ENCODE results near the gene PTPN4. TPM values are rescaled to one million over a fixed set of nuclear protein-coding genes. Genes with fewer than 3 reads are reported as not detected.

Gene PTPN4
- total and polyA plus RNA-seq, 2 donors (not counting 3 experiments of a cell fraction or from before 2014, with no cell fraction given), result 6.8 to 29.6 TPM

- H4K20me1 ChIP-seq (replicated peaks; ENCODE audit: control insufficient read depth, extremely low read depth, insufficient read depth, low read length), result no peaks in the 10 kb centered on the region
- intact Hi-C loops (cut with micrococcal nuclease) (no loop called here), dilution Hi-C loops (cut with MboI; ENCODE audit: extremely low pct_ligation_motif_present, low sequenced_read_pairs) (no loop called here)
- no peaks in the 10 kb centered on the region for H3K9me1 ChIP-seq (replicated peaks; ENCODE audit: control insufficient read depth, extremely low read depth, insufficient read depth, low read length)
- ChIA-PET CTCF (interaction anchor here (0.9 kb wide), 1 partner anchor 28 kb away, joined by 3 read pairs; no protein-coding TSS in a partner anchor), POLR2A (no interaction called here)
- peaks cover 13 to 17% of the 10 kb centered on the region in 2 experiments for H3K27me3 ChIP-seq (ENCODE audit: control insufficient read depth in 2 of 2, insufficient read depth in 2 of 2, low read length in 2 of 2)
- H3K9ac ChIP-seq (replicated peaks; ENCODE audit: extremely low read depth, insufficient read depth, low read length), result no peak overlapping the region
- no peaks in the 10 kb centered on the region for H3K4me1 ChIP-seq (ENCODE audit: control insufficient read depth, extremely low read depth, insufficient read depth, low read length)
- DNase-seq (ENCODE audit: low read depth, low spot score) (no peak), FAIRE-seq (no peak)
- H3K4me3 ChIP-seq (replicated peaks in 1 of 3; ENCODE audit: insufficient read depth in 1 of 3, low read depth in 1 of 3, low read length in 3 of 3), result no peak overlapping the region
- no peak overlapping the region for H3K27ac ChIP-seq (ENCODE audit: insufficient read depth, low read depth, low read length)
- no peaks in the 10 kb centered on the region for H3K36me3 ChIP-seq (ENCODE audit: control insufficient read depth in 2 of 2, extremely low read depth in 1 of 2, insufficient read depth in 2 of 2, low read length in 2 of 2)
- BruUV-seq (replicated peaks), result no TSS peak
- H3K9me3 ChIP-seq (replicated peaks; ENCODE audit: control insufficient read depth, insufficient read depth, low read length), result no peaks in the 10 kb centered on the region
- no peak overlapping the region for H2AFZ ChIP-seq (ENCODE audit: low read depth, low read length)
- H3K4me2 ChIP-seq (ENCODE audit: insufficient read depth, low read length), result no peak overlapping the region
- TF ChIP-seq POLR2AphosphoS5 (IDR thresholded peaks at IDR 0.05; ENCODE audit: insufficient read depth, low read depth, low read length) (no peak), POLR2A (IDR thresholded peaks at IDR 0.05; ENCODE audit: low read depth, low read length) (no peak), JUN (IDR thresholded peaks at IDR 0.05; ENCODE audit: borderline replicate concordance, insufficient read depth, insufficient read length, low read depth) (no peak), MYC (IDR thresholded peaks at IDR 0.05; ENCODE audit: low read depth, low read length) (no peak), MAX (IDR thresholded peaks at IDR 0.05; ENCODE audit: insufficient read depth, insufficient read length) (no peak), FOS (IDR thresholded peaks at IDR 0.05; ENCODE audit: borderline replicate concordance, insufficient read depth, low read length) (no peak), GATA2 (IDR thresholded peaks at IDR 0.05; ENCODE audit: insufficient read depth, insufficient read length, low read depth, low read length) (no peak), CTCF (IDR thresholded peaks at IDR 0.05; ENCODE audit: extremely low read depth in 1 of 2, insufficient read depth in 1 of 2, low read depth in 1 of 2, low read length in 2 of 2) (no peak), EZH2 (IDR thresholded peaks at IDR 0.05; ENCODE audit: borderline replicate concordance, low read depth, low read length, severe bottlenecking) (no peak)
- no peaks in the 10 kb centered on the region for H3K79me2 ChIP-seq (ENCODE audit: control insufficient read depth, insufficient read depth, low read length)
Observed at GRCh38 chr2:119724656-119725485, 34.9 kb upstream of the PTPN4 start.
